ENCODE data around the gene MBNL3. TPM values are rescaled to one million over a fixed set of nuclear protein-coding genes. Genes with fewer than 3 reads are reported as not detected.

MBNL3 gene
- total RNA-seq, 1 donor from 2014 or later = 3.4 TPM

GRCh38 chrX:132333351-132333750, 155.5 kb downstream of the MBNL3 start:
- Histone ChIP-seq H3K4me2 (no peak overlapping the region), H3K9me3 (ENCODE audit: low read depth) (no peaks in the 10 kb centered on the region), H3K27me3 (no peaks in the 10 kb centered on the region), H3K36me3 (no peaks in the 10 kb centered on the region), H3K4me3 (no peak overlapping the region), H3K27ac (no peak overlapping the region), H3F3A (ENCODE audit: low read depth) (no peaks in the 10 kb centered on the region), H3K79me2 (ENCODE audit: low read depth) (no peaks in the 10 kb centered on the region), H4K20me1 (ENCODE audit: low read depth) (no peaks in the 10 kb centered on the region), H2AFZ (replicated peaks) (no peak overlapping the region), H3K4me1 (no peaks in the 10 kb centered on the region), H3K9ac (no peak overlapping the region)
- no peak overlapping the region for H3K27ac Mint-ChIP-seq
- H3K27me3 Mint-ChIP-seq (ENCODE audit: insufficient read depth, low read depth) = no peaks in the 10 kb centered on the region
- DNase-seq (ENCODE audit: low spot score) = no peak
- no peaks in the 10 kb centered on the region for H3K9me3 Mint-ChIP-seq
- H3K36me3 Mint-ChIP-seq = no peaks in the 10 kb centered on the region
- no peak for TF ChIP-seq EZH2 (IDR thresholded peaks at IDR 0.05)
- no peak for TF ChIP-seq EZH2phosphoT487 (IDR thresholded peaks at IDR 0.05)
- no peak overlapping the region for H3K4me3 Mint-ChIP-seq
- H3K4me1 Mint-ChIP-seq = no peaks in the 10 kb centered on the region

- H3K27ac Mint-ChIP-seq = no peak overlapping the region
- H3K27ac ChIP-seq = no peak overlapping the region
Measured at GRCh38 chrX:132331532-132331931, 157.3 kb downstream of the MBNL3 start.

GRCh38 chrX:132331000-132331399, 157.8 kb downstream of the MBNL3 start:
- H3K4me3 Mint-ChIP-seq = no peak overlapping the region
- H3K9me3 Mint-ChIP-seq = peaks cover 8% of the 10 kb centered on the region
- H3K27me3 Mint-ChIP-seq (ENCODE audit: insufficient read depth, low read depth) = no peaks in the 10 kb centered on the region

More at GRCh38 chrX:132331532-132331931, 157.3 kb downstream of the MBNL3 start:
- TF ChIP-seq EZH2phosphoT487 (IDR thresholded peaks at IDR 0.05) (no peak), EZH2 (IDR thresholded peaks at IDR 0.05) (no peak), CTCF (IDR thresholded peaks at IDR 0.05) (no peak)
- Histone ChIP-seq H2AFZ (replicated peaks) (no peak overlapping the region), H3F3A (ENCODE audit: low read depth) (no peaks in the 10 kb centered on the region), H3K4me2 (no peak overlapping the region), H3K36me3 (no peaks in the 10 kb centered on the region), H4K20me1 (ENCODE audit: low read depth) (no peaks in the 10 kb centered on the region), H3K4me3 (no peak overlapping the region), H3K9me3 (ENCODE audit: low read depth) (no peaks in the 10 kb centered on the region), H3K9ac (no peak overlapping the region), H3K79me2 (ENCODE audit: low read depth) (no peaks in the 10 kb centered on the region), H3K27me3 (no peaks in the 10 kb centered on the region), H3K4me1 (no peaks in the 10 kb centered on the region)
- Mint-ChIP-seq H3K27me3 (ENCODE audit: insufficient read depth, low read depth) (no peaks in the 10 kb centered on the region), H3K36me3 (no peaks in the 10 kb centered on the region), H3K4me3 (no peak overlapping the region), H3K4me1 (no peaks in the 10 kb centered on the region), H3K9me3 (peaks cover 4% of the 10 kb centered on the region)
- DNase-seq (ENCODE audit: low spot score) = no peak

More at GRCh38 chrX:132331000-132331399, 157.8 kb downstream of the MBNL3 start:
- no peaks in the 10 kb centered on the region for H3K79me2 ChIP-seq (ENCODE audit: low read depth)
- H3K4me1 ChIP-seq = no peaks in the 10 kb centered on the region
- H4K20me1 ChIP-seq (ENCODE audit: low read depth) = no peaks in the 10 kb centered on the region
- no peaks in the 10 kb centered on the region for H3K9me3 ChIP-seq (ENCODE audit: low read depth)
- no peaks in the 10 kb centered on the region for H3K36me3 ChIP-seq
- no peak overlapping the region for H3K27ac Mint-ChIP-seq
- no peaks in the 10 kb centered on the region for H3K36me3 Mint-ChIP-seq
- H3K27ac ChIP-seq = no peak overlapping the region
- TF ChIP-seq CTCF (IDR thresholded peaks at IDR 0.05) (no peak), EZH2phosphoT487 (IDR thresholded peaks at IDR 0.05) (no peak), EZH2 (IDR thresholded peaks at IDR 0.05) (no peak)
- H3K4me3 ChIP-seq = no peak overlapping the region
- DNase-seq (ENCODE audit: low spot score) = no peak
- no peak overlapping the region for H3K9ac ChIP-seq
- no peak overlapping the region for H2AFZ ChIP-seq (replicated peaks)
- H3F3A ChIP-seq (ENCODE audit: low read depth) = no peaks in the 10 kb centered on the region
- H3K27me3 ChIP-seq = no peaks in the 10 kb centered on the region
- H3K4me2 ChIP-seq = no peak overlapping the region
- H3K4me1 Mint-ChIP-seq = no peaks in the 10 kb centered on the region
